ENCODE measurements around the gene TMEM98.

TMEM98 gene

DNA sequence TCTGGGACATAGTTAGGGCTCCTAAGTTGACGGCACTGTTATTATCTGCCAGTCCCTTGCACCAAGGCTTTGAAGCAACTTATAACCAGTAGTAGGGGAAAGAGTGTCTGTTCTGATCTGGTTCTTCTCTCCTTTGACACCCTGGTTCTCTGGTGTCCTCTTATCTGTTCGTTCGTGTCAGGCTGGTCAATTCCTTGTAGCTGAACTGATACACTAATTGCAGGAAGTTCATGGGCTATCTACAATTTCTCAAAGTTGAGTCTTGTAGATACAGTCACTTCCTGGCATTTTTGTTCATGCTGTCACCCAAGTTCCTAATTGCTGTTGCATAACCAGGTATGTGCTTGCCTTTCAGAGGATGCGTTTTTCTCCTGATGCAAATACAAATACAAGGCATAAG lies 33.7 kb upstream of the TMEM98 start:
- H3F3A ChIP-seq (ENCODE audit: insufficient read depth): no peaks in the 10 kb centered on the region
- no peak overlapping the region for H3K4me2 ChIP-seq (ENCODE audit: low read depth, low read length, poor library complexity, severe bottlenecking)
- no peaks in the 10 kb centered on the region for H3K36me3 ChIP-seq (ENCODE audit: low read length)
- no peaks in the 10 kb centered on the region for H3K9me3 ChIP-seq (ENCODE audit: insufficient read depth, low read length)
- H3K27me3 ChIP-seq (ENCODE audit: low read length): no peaks in the 10 kb centered on the region
- H3K4me3 ChIP-seq (ENCODE audit: insufficient read depth, low read length, poor library complexity, severe bottlenecking): no peak overlapping the region
- no peak overlapping the region for H3K27ac ChIP-seq (ENCODE audit: low read depth, low read length)
- TF ChIP-seq, protein P1, sequence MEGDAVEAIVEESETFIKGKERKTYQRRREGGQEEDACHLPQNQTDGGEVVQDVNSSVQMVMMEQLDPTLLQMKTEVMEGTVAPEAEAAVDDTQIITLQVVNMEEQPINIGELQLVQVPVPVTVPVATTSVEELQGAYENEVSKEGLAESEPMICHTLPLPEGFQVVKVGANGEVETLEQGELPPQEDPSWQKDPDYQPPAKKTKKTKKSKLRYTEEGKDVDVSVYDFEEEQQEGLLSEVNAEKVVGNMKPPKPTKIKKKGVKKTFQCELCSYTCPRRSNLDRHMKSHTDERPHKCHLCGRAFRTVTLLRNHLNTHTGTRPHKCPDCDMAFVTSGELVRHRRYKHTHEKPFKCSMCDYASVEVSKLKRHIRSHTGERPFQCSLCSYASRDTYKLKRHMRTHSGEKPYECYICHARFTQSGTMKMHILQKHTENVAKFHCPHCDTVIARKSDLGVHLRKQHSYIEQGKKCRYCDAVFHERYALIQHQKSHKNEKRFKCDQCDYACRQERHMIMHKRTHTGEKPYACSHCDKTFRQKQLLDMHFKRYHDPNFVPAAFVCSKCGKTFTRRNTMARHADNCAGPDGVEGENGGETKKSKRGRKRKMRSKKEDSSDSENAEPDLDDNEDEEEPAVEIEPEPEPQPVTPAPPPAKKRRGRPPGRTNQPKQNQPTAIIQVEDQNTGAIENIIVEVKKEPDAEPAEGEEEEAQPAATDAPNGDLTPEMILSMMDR (IDR thresholded peaks at IDR 0.05; ENCODE audit: insufficient read depth, low read length, poor library complexity, severe bottlenecking): no peak
- no peak for TF ChIP-seq EZH2phosphoT487 (conservative IDR thresholded peaks at IDR 0.05; ENCODE audit: low read length)
- H3K79me2 ChIP-seq (ENCODE audit: insufficient read depth, low read length): no peaks in the 10 kb centered on the region
- no peaks in the 10 kb centered on the region for H4K20me1 ChIP-seq (ENCODE audit: low read depth, low read length)
- no peak overlapping the region for H2AFZ ChIP-seq (ENCODE audit: low read depth, low read length, severe bottlenecking)
- no peak overlapping the region for H3K9ac ChIP-seq (ENCODE audit: low read length)
- H3K9me2 ChIP-seq (replicated peaks; ENCODE audit: insufficient read depth, low read length): no peaks in the 10 kb centered on the region

DNA sequence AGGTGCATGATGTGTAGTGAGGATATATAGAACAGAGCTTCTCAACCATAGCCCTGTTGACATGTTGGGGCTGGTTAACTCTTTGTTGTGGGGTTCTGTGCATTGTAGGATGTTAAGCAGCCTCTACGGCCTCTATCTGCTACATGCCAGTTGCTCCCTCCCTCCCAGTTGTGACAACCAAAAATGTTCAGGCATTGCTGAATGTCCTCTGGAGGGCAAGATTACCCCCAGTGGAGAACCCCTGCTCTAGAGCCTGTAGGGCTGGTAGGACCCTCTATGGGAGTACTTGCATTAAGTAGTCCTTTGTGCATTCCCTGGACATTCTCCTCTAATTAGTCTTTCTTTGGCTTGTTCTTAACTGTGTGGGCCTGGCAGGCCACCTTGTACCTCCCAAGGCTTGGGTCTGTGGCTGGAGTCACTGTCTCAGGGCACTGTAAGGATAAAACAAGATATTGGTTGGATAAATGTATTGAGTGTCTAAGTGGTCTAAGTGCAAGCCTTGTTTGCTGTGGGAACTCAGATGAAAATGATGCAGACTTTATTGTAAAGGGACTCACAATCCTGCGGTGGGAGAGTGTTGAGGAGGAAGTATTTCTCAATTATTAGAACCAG lies 31.2 kb upstream of the TMEM98 start:
- no peak overlapping the region for H3K9ac ChIP-seq (ENCODE audit: low read length)
- no peak overlapping the region for H3K4me3 ChIP-seq (ENCODE audit: insufficient read depth, low read length, poor library complexity, severe bottlenecking)
- no peak overlapping the region for H2AFZ ChIP-seq (ENCODE audit: low read depth, low read length, severe bottlenecking)
- no peaks in the 10 kb centered on the region for H3K9me3 ChIP-seq (ENCODE audit: insufficient read depth, low read length)
- no peaks in the 10 kb centered on the region for H3K79me2 ChIP-seq (ENCODE audit: insufficient read depth, low read length)
- TF ChIP-seq EZH2phosphoT487 (conservative IDR thresholded peaks at IDR 0.05; ENCODE audit: low read length): no peak
- TF ChIP-seq, protein P1 (IDR thresholded peaks at IDR 0.05; ENCODE audit: insufficient read depth, low read length, poor library complexity, severe bottlenecking): no peak
- H3K36me3 ChIP-seq (ENCODE audit: low read length): 0 out of 2 replicates have a peak, but pooled peaks cover 1% of the 10 kb centered on the region
- H4K20me1 ChIP-seq (ENCODE audit: low read depth, low read length): no peaks in the 10 kb centered on the region
- H3F3A ChIP-seq (ENCODE audit: insufficient read depth): no peaks in the 10 kb centered on the region
- H3K27ac ChIP-seq (ENCODE audit: low read depth, low read length): no peak overlapping the region
- no peaks in the 10 kb centered on the region for H3K27me3 ChIP-seq (ENCODE audit: low read length)
- H3K4me2 ChIP-seq (ENCODE audit: low read depth, low read length, poor library complexity, severe bottlenecking): no peak overlapping the region
- H3K9me2 ChIP-seq (replicated peaks; ENCODE audit: insufficient read depth, low read length): no peaks in the 10 kb centered on the region

DNA sequence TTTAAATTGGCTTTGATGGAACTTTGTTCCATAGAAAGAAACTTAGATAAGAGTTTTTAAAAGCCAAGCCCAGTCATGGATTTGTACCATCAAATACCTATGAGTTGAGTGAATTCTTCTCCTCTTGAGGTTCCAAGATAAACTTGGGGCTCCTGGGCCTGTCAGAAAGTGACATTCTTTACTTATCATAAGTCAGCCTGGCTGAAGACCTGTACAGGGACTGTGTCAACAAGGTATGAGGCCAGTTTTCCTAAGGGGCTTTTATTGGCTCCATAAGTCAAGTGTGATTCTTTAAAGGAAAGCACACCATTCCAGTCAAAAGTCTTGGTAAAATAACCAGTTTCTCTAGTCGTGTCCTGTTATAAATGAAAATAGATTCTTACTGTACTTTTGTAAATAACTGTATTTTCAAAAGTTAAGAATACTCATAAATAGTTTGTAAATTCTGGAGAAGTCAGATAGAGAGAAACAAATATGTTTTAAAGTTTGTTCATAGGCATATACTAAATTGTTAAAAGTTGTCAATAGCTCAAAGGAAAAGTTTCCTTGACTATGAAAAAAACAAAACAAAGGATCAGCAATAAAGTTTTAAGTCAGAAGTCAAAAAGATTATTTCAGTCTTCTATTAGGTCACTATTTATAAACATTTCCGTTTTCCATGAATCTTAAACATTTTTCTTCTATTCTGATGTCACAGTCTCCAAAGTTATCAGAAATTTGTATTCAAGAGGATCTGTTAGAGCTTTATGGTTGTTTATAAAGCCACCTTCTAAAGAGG lies 28.5 kb upstream of the TMEM98 start:
- Histone ChIP-seq H3K4me3 (ENCODE audit: insufficient read depth, low read length, poor library complexity, severe bottlenecking) (no peak overlapping the region), H3K36me3 (ENCODE audit: low read length) (0 out of 2 replicates have a peak, but pooled peaks cover 3% of the 10 kb centered on the region), H3K27me3 (ENCODE audit: low read length) (no peaks in the 10 kb centered on the region), H4K20me1 (ENCODE audit: low read depth, low read length) (no peaks in the 10 kb centered on the region), H3K79me2 (ENCODE audit: insufficient read depth, low read length) (no peaks in the 10 kb centered on the region), H3K9ac (ENCODE audit: low read length) (no peak overlapping the region), H2AFZ (ENCODE audit: low read depth, low read length, severe bottlenecking) (no peak overlapping the region), H3F3A (ENCODE audit: insufficient read depth) (no peaks in the 10 kb centered on the region), H3K9me3 (ENCODE audit: insufficient read depth, low read length) (no peaks in the 10 kb centered on the region), H3K27ac (ENCODE audit: low read depth, low read length) (no peak overlapping the region), H3K9me2 (replicated peaks; ENCODE audit: insufficient read depth, low read length) (no peaks in the 10 kb centered on the region), H3K4me2 (ENCODE audit: low read depth, low read length, poor library complexity, severe bottlenecking) (no peak overlapping the region)
- TF ChIP-seq, protein P1 (IDR thresholded peaks at IDR 0.05; ENCODE audit: insufficient read depth, low read length, poor library complexity, severe bottlenecking): no peak
- TF ChIP-seq EZH2phosphoT487 (conservative IDR thresholded peaks at IDR 0.05; ENCODE audit: low read length): no peak
